HEK293 (cell line): ENCODE results near the gene SNRPA1.

Experiments
- ATF2 ChIP-seq: fragments of 450-650 bp; formaldehyde crosslinking; IDR thresholded peaks from 2 replicates; pipeline ENCODE4 v1.5.1; 2016; ENCODE audit warnings: missing biosample characterization, missing genetic modification characterization, low read depth
- CTCF ChIP-seq: fragments of 450-650 bp; formaldehyde crosslinking; IDR thresholded peaks from 2 replicates; pipeline ENCODE4 v1.5.1; 2016; ENCODE audit warnings: missing biosample characterization, missing genetic modification characterization
- ELK4 ChIP-seq: IDR thresholded peaks from 2 replicates; pipeline ENCODE4 v1.6.1; 2011; ENCODE audit warnings: mild to moderate bottlenecking, low read depth, low read length, borderline replicate concordance
- KLF7 ChIP-seq: fragments of 450-650 bp; formaldehyde crosslinking; IDR thresholded peaks from 2 replicates; pipeline ENCODE4 v1.5.1; 2016; ENCODE audit warnings: missing biosample characterization, missing genetic modification characterization, borderline replicate concordance
- REST ChIP-seq: fragments of 450-650 bp; formaldehyde crosslinking; IDR thresholded peaks from 2 replicates; pipeline ENCODE4 v1.5.1; 2016; ENCODE audit warnings: missing biosample characterization, missing genetic modification characterization
- ZBTB10 ChIP-seq: fragments of 450-650 bp; formaldehyde crosslinking; IDR thresholded peaks from 2 replicates; pipeline ENCODE4 v1.5.1; 2016; ENCODE audit warnings: missing biosample characterization, missing genetic modification characterization
- ZBTB44 ChIP-seq: fragments of 450-650 bp; IDR thresholded peaks from 2 replicates; pipeline ENCODE4 v1.5.1; 2018; ENCODE audit warnings: missing biosample characterization, mild to moderate bottlenecking, missing genetic modification characterization
- ZNF223 ChIP-seq: fragments of 450-650 bp; formaldehyde crosslinking; IDR thresholded peaks from 2 replicates; pipeline ENCODE4 v1.5.1; 2016; ENCODE audit warnings: missing biosample characterization, missing genetic modification characterization
- ZNF266 ChIP-seq: fragments of 450-650 bp; formaldehyde crosslinking; IDR thresholded peaks from 2 replicates; pipeline ENCODE4 v1.5.1; 2016; ENCODE audit warnings: missing biosample characterization, missing genetic modification characterization, low read depth
- ZNF335 ChIP-seq: fragments of 450-650 bp; formaldehyde crosslinking; conservative IDR thresholded peaks from 2 replicates; pipeline ENCODE4 v1.5.1; 2016; ENCODE audit warnings: missing biosample characterization, missing genetic modification characterization
- ZNF510 ChIP-seq: fragments of 450-650 bp; formaldehyde crosslinking; IDR thresholded peaks from 2 replicates; pipeline ENCODE4 v1.5.1; 2018; ENCODE audit warnings: mild to moderate bottlenecking, missing genetic modification characterization, missing biosample characterization; ENCODE audit not compliant: insufficient replicate concordance
- ZNF558 ChIP-seq: fragments of 450-650 bp; formaldehyde crosslinking; IDR thresholded peaks from 2 replicates; pipeline ENCODE4 v1.5.1; 2016; ENCODE audit warnings: missing biosample characterization, missing genetic modification characterization
- ZNF580 ChIP-seq: fragments of 450-650 bp; formaldehyde crosslinking; IDR thresholded peaks from 2 replicates; pipeline ENCODE4 v1.5.1; 2016; ENCODE audit warnings: missing biosample characterization, missing genetic modification characterization
- ZNF639 ChIP-seq: fragments of 450-650 bp; formaldehyde crosslinking; IDR thresholded peaks from 2 replicates; pipeline ENCODE4 v1.5.1; 2016; ENCODE audit warnings: missing biosample characterization, missing genetic modification characterization

GRCh38 chr15:101237251-101237650 lies 57.8 kb downstream of the SNRPA1 start:
- TF ChIP-seq REST (no peak), CTCF (tag by site-specific recombination) (no peak), KLF7 (tag by site-specific recombination) (no peak), ZNF580 (tag by site-specific recombination) (no peak), ZNF558 (tag by site-specific recombination) (no peak), ZNF223 (no peak), ZNF639 (tag by site-specific recombination) (no peak), ZBTB10 (tag by site-specific recombination) (no peak), ZNF266 (no peak), ZNF335 (no peak), ATF2 (tag by site-specific recombination) (no peak), ZNF510 (tag by site-specific recombination) (no peak), ZBTB44 (tag by site-specific recombination) (no peak), ELK4 (no peak)
